GM12878 (cell line): ENCODE data around the gene NOTCH1. TPM values are rescaled to one million over a fixed set of nuclear protein-coding genes. Genes with fewer than 3 reads are reported as not detected.

Source experiments
- ATF7 ChIP-seq: fragments of 450-650 bp; IDR thresholded peaks from 2 replicates; pipeline ENCODE4 v1.6.1; 2016; ENCODE audit warnings: low read depth, mild to moderate bottlenecking
- BMI1 ChIP-seq: fragments of 450-650 bp; IDR thresholded peaks from 2 replicates; pipeline ENCODE4 v1.6.1; 2016; ENCODE audit warnings: mild to moderate bottlenecking, moderate library complexity, borderline replicate concordance
- CHD2 ChIP-seq: IDR thresholded peaks from 2 replicates; pipeline ENCODE4 v1.6.1; 2011; ENCODE audit warnings: low read depth, low read length, improper control_type of control experiment, borderline replicate concordance
- EED ChIP-seq: sonication (generic); IDR thresholded peaks from 2 replicates; pipeline ENCODE4 v1.6.1; 2016; ENCODE audit warnings: antibody characterized with exemption, low read depth
- EP300 ChIP-seq, 2 experiments: fragments of 150-350 bp in 1 of 2; IDR thresholded peaks; 2 replicates each; pipeline ENCODE4 v1.6.1; 2011 to 2012; ENCODE audit warnings: low read depth in 2 of 2, low read length in 2 of 2, borderline replicate concordance in 1 of 2, improper control_type of control experiment in 1 of 2, inconsistent platforms in 1 of 2; ENCODE audit not compliant: control insufficient read depth in 1 of 2
- ETV6 ChIP-seq, 2 experiments: fragments of 450-650 bp in 1 of 2; IDR thresholded peaks in 1 of 2; conservative IDR thresholded peaks in 1 of 2; 2 replicates each; pipeline ENCODE4 v1.6.1; 2014; ENCODE audit warnings: antibody characterized with exemption in 1 of 2, borderline replicate concordance in 1 of 2, low read depth in 1 of 2, mild to moderate bottlenecking in 1 of 2, moderate library complexity in 1 of 2
- EZH2 ChIP-seq: IDR thresholded peaks from 2 replicates; pipeline ENCODE4 v1.6.1; 2012; ENCODE audit warnings: low read depth, mild to moderate bottlenecking, control low read depth, inconsistent platforms, low read length, borderline replicate concordance; ENCODE audit not compliant: control insufficient read depth
- FOS ChIP-seq: IDR thresholded peaks from 3 replicates; pipeline ENCODE4 v1.6.1; 2011; ENCODE audit warnings: borderline replicate concordance; ENCODE audit not compliant: insufficient read length; ENCODE audit errors: extremely low read depth
- FOXK2 ChIP-seq: fragments of 450-650 bp; IDR thresholded peaks from 2 replicates; pipeline ENCODE4 v1.6.1; 2017; ENCODE audit warnings: mild to moderate bottlenecking, moderate library complexity
- FOXM1 ChIP-seq: IDR thresholded peaks from 2 replicates; pipeline ENCODE4 v1.6.1; 2012; ENCODE audit warnings: low read depth, mild to moderate bottlenecking, inconsistent platforms, low read length, moderate library complexity
- IRF4 ChIP-seq: IDR thresholded peaks from 2 replicates; pipeline ENCODE4 v1.6.1; 2011; ENCODE audit warnings: low read depth, low read length
- KAT2A ChIP-seq: conservative IDR thresholded peaks from 2 replicates; pipeline ENCODE4 v1.6.1; 2011; ENCODE audit warnings: low read depth, low read length; ENCODE audit not compliant: control insufficient read depth
- NR2C1 ChIP-seq: fragments of 450-650 bp; IDR thresholded peaks from 2 replicates; pipeline ENCODE4 v1.6.1; 2017; ENCODE audit warnings: antibody characterized with exemption, mild to moderate bottlenecking, moderate library complexity
- NR2C2 ChIP-seq: IDR thresholded peaks from 2 replicates; pipeline ENCODE4 v1.6.1; 2011; ENCODE audit warnings: borderline replicate concordance, low read depth; ENCODE audit not compliant: control insufficient read depth, insufficient read length
- PAX8 ChIP-seq: fragments of 450-650 bp; IDR thresholded peaks from 2 replicates; pipeline ENCODE4 v1.6.1; 2017; ENCODE audit warnings: mild to moderate bottlenecking, moderate library complexity
- RELB ChIP-seq: fragments of 450-650 bp; IDR thresholded peaks from 2 replicates; pipeline ENCODE4 v1.6.1; 2017; ENCODE audit warnings: low read depth, mild to moderate bottlenecking, moderate library complexity
- RUNX3 ChIP-seq: IDR thresholded peaks from 2 replicates; pipeline ENCODE4 v1.6.1; 2012; ENCODE audit warnings: low read length, inconsistent platforms
- TBL1XR1 ChIP-seq: IDR thresholded peaks from 2 replicates; pipeline ENCODE4 v1.6.1; 2012; ENCODE audit warnings: low read depth, low read length, improper control_type of control experiment
- polyA plus RNA-seq, 11 experiments: library from polyadenylated mRNA; depleted of rRNA in 4 of 11; unstranded in 6 of 11; stranded (reverse) in 5 of 11; fragments of >200 nt; fragmentation: Nextera tagmentation in 4 of 11; fragmentation: Illumina TruSeq in 1 of 11; extraction: Ambion mirVana in 4 of 11; extraction: Trizol in 1 of 11; gene quantifications; 1 replicate in 1 of 11; 2 replicates in 10 of 11; pipeline versions ENCODE4 v1.2.1 to v1.2.3, GENCODE V29; 2011 to 2016; ENCODE audit warnings: inconsistent platforms in 2 of 11, missing spikeins in 2 of 11, low read depth in 1 of 11
- total RNA-seq, 4 experiments: library from RNA; depleted of rRNA in 3 of 4; stranded (reverse); fragments of >200 nt in 3 of 4; fragmentation: Illumina TruSeq in 1 of 4; extraction: Trizol in 1 of 4; gene quantifications; 2 replicates each; pipeline versions ENCODE4 v1.2.1 to v1.2.3, GENCODE V29; 2013 to 2021
- TF ChIP-seq, protein P1 (sequence below): fragments of 450-650 bp; IDR thresholded peaks from 2 replicates; pipeline ENCODE4 v1.6.1; 2017; ENCODE audit warnings: borderline replicate concordance
- TF ChIP-seq, protein P2 (sequence below): fragments of 450-650 bp; IDR thresholded peaks from 2 replicates; pipeline ENCODE4 v1.6.1; 2018; ENCODE audit warnings: mild to moderate bottlenecking, low read depth, moderate library complexity; ENCODE audit not compliant: partially characterized antibody
- TF ChIP-seq, protein P3 (sequence below): fragments of 450-650 bp; IDR thresholded peaks from 2 replicates; pipeline ENCODE4 v1.6.1; 2018; ENCODE audit warnings: borderline replicate concordance, mild to moderate bottlenecking; ENCODE audit not compliant: partially characterized antibody

NOTCH1 gene
- total and polyA plus RNA-seq, 10 of the 15 experiments (the other 5 are each of a cell fraction or from before 2014, with no cell fraction given): 0.02 to 40.0 (median 3.7) TPM

GRCh38 chr9:136482793-136483588, 62.9 kb downstream of the NOTCH1 start, which contains the start of gene SEC16A (continued):
- no peak for TF ChIP-seq NR2C2
- TF ChIP-seq NR2C1: 0 out of 2 replicates have a peak, but pooled peaks have one; percentile 42
- no peak for TF ChIP-seq BMI1
- TF ChIP-seq FOXK2: no peak
- no peak for TF ChIP-seq EZH2
- TF ChIP-seq RUNX3: no peak
- no peak for TF ChIP-seq FOXM1
- no peak; the same call in 1 of the 2 replicates for TF ChIP-seq RELB
- no peak for TF ChIP-seq FOS
- no peak for TF ChIP-seq IRF4
- no peak for TF ChIP-seq KAT2A
- TF ChIP-seq, protein P1, sequence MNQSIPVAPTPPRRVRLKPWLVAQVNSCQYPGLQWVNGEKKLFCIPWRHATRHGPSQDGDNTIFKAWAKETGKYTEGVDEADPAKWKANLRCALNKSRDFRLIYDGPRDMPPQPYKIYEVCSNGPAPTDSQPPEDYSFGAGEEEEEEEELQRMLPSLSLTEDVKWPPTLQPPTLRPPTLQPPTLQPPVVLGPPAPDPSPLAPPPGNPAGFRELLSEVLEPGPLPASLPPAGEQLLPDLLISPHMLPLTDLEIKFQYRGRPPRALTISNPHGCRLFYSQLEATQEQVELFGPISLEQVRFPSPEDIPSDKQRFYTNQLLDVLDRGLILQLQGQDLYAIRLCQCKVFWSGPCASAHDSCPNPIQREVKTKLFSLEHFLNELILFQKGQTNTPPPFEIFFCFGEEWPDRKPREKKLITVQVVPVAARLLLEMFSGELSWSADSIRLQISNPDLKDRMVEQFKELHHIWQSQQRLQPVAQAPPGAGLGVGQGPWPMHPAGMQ: no peak
- TF ChIP-seq, protein P2, sequence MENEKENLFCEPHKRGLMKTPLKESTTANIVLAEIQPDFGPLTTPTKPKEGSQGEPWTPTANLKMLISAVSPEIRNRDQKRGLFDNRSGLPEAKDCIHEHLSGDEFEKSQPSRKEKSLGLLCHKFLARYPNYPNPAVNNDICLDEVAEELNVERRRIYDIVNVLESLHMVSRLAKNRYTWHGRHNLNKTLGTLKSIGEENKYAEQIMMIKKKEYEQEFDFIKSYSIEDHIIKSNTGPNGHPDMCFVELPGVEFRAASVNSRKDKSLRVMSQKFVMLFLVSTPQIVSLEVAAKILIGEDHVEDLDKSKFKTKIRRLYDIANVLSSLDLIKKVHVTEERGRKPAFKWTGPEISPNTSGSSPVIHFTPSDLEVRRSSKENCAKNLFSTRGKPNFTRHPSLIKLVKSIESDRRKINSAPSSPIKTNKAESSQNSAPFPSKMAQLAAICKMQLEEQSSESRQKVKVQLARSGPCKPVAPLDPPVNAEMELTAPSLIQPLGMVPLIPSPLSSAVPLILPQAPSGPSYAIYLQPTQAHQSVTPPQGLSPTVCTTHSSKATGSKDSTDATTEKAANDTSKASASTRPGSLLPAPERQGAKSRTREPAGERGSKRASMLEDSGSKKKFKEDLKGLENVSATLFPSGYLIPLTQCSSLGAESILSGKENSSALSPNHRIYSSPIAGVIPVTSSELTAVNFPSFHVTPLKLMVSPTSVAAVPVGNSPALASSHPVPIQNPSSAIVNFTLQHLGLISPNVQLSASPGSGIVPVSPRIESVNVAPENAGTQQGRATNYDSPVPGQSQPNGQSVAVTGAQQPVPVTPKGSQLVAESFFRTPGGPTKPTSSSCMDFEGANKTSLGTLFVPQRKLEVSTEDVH: no peak
- no peak for TF ChIP-seq ETV6 (conservative IDR thresholded peaks at IDR 0.05 in 1 of 2, IDR thresholded peaks at IDR 0.05 in 1 of 2; ENCODE audit: borderline replicate concordance in 1 of 2, low read depth in 1 of 2)
- no peak for TF ChIP-seq PAX8
- TF ChIP-seq ATF7: no peak
- TF ChIP-seq EED: no peak
- TF ChIP-seq, protein P3, sequence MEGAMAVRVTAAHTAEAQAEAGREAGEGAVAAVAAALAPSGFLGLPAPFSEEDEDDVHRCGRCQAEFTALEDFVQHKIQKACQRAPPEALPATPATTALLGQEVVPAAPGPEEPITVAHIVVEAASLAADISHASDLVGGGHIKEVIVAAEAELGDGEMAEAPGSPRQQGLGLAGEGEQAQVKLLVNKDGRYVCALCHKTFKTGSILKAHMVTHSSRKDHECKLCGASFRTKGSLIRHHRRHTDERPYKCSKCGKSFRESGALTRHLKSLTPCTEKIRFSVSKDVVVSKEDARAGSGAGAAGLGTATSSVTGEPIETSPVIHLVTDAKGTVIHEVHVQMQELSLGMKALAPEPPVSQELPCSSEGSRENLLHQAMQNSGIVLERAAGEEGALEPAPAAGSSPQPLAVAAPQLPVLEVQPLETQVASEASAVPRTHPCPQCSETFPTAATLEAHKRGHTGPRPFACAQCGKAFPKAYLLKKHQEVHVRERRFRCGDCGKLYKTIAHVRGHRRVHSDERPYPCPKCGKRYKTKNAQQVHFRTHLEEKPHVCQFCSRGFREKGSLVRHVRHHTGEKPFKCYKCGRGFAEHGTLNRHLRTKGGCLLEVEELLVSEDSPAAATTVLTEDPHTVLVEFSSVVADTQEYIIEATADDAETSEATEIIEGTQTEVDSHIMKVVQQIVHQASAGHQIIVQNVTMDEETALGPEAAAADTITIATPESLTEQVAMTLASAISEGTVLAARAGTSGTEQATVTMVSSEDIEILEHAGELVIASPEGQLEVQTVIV: no peak
- TF ChIP-seq EP300 (IDR thresholded peaks at IDR 0.05; ENCODE audit: borderline replicate concordance in 1 of 2, control insufficient read depth in 1 of 2, low read depth in 2 of 2, low read length in 2 of 2): no peak
- no peak for TF ChIP-seq TBL1XR1
- TF ChIP-seq CHD2: no peak
